B cell (primary cell): ENCODE data around the gene PFN1. TPM values are rescaled to one million over a fixed set of nuclear protein-coding genes. Genes with fewer than 3 reads are reported as not detected.

Experiments used
- ATAC-seq: fragments of 200-7000 bp; cut with Tn5 transposase; one replicate; pipeline ENCODE4 v1.10.0; 2021; ENCODE audit warnings: low read depth, mild to moderate bottlenecking, moderate number of reproducible peaks, moderate library complexity
- CTCF ChIA-PET: fragments of 350-600 bp; sonication (Branson Sonifier 250); formaldehyde crosslinking; loops from one replicate; lab custom pipeline; 2021; ENCODE audit warnings: antibody characterized with exemption, inconsistent platforms; lab: Charles Lee
- POLR2A ChIA-PET: fragments of 350-600 bp; sonication (Branson Sonifier 250); formaldehyde crosslinking; loops from one replicate; lab custom pipeline; 2021; ENCODE audit warnings: antibody characterized with exemption; lab: Charles Lee
- DNase-seq: peaks from one replicate; pipeline ENCODE4 v3.0.0; 2013
- H2AFZ ChIP-seq: 2 replicates; pipeline ENCODE4 v1.6.1; 2012; ENCODE audit warnings: mild to moderate bottlenecking, low read depth, low read length; ENCODE audit not compliant: insufficient read depth, poor library complexity, severe bottlenecking
- H3K27ac ChIP-seq, 2 donors: 1 replicate in 1 of 2; 2 replicates in 1 of 2; pipeline ENCODE4 v1.5.1; 2012 to 2013; ENCODE audit warnings: low read length in 2 of 2, mild to moderate bottlenecking in 2 of 2, moderate library complexity in 1 of 2
- H3K27me3 ChIP-seq, 4 experiments: fragments of 200-600 bp in 1 of 4; sonication (generic) in 1 of 4; replicated peaks in 1 of 4; 1 replicate in 2 of 4; 2 replicates in 2 of 4; pipeline versions ENCODE4 v1.6.1 to v1.7.0; 2013 to 2016; ENCODE audit warnings: low read length in 3 of 4, mild to moderate bottlenecking in 2 of 4, mixed read lengths in 1 of 4, moderate library complexity in 1 of 4; ENCODE audit not compliant: insufficient read depth in 4 of 4, control insufficient read depth in 3 of 4; ENCODE audit errors: control extremely low read depth in 1 of 4
- H3K36me3 ChIP-seq, 2 experiments: replicated peaks in 1 of 2; 1 replicate in 1 of 2; 2 replicates in 1 of 2; pipeline versions ENCODE4 v1.6.1 to v1.7.1; 2013; ENCODE audit warnings: low read length in 1 of 2; ENCODE audit not compliant: insufficient read depth in 2 of 2, control insufficient read depth in 1 of 2; ENCODE audit errors: control extremely low read depth in 1 of 2, extremely low read depth in 1 of 2
- H3K4me1 ChIP-seq, 2 donors: fragments of 200-600 bp in 1 of 2; sonication (generic) in 1 of 2; 1 replicate in 1 of 2; 2 replicates in 1 of 2; pipeline versions ENCODE4 v1.5.1 to v1.6.1; 2013 to 2017; ENCODE audit warnings: low read length in 2 of 2; ENCODE audit not compliant: control insufficient read depth in 2 of 2, insufficient read depth in 2 of 2
- H3K4me2 ChIP-seq: replicated peaks from 2 replicates; pipeline ENCODE3; 2012; ENCODE audit warnings: mild to moderate bottlenecking, low read depth, low read length; ENCODE audit not compliant: poor library complexity, severe bottlenecking
- H3K4me3 ChIP-seq, 5 experiments: fragments of 200-600 bp in 1 of 5; sonication (generic) in 1 of 5; 1 replicate in 3 of 5; 2 replicates in 2 of 5; pipeline versions ENCODE4 v1.5.1 to v1.7.0; 2011 to 2016; ENCODE audit warnings: low read length in 4 of 5, mild to moderate bottlenecking in 4 of 5, low read depth in 2 of 5, control low read depth in 1 of 5, moderate library complexity in 1 of 5; ENCODE audit not compliant: insufficient read depth in 1 of 5; ENCODE audit errors: control extremely low read depth in 1 of 5, extremely low read depth in 1 of 5
- H3K79me2 ChIP-seq: fragments of 200-600 bp; sonication (generic); one replicate; pipeline ENCODE4 v1.6.0; 2016; ENCODE audit warnings: low read length; ENCODE audit not compliant: control insufficient read depth, insufficient read depth
- H3K9ac ChIP-seq: fragments of 200-600 bp; sonication (generic); 2 replicates; pipeline ENCODE4 v1.6.1; 2017; ENCODE audit warnings: mild to moderate bottlenecking, low read length, moderate library complexity
- H3K9me3 ChIP-seq, 3 donors: one replicate each; pipeline versions ENCODE4 v1.6.1 to v1.7.1; 2013; ENCODE audit warnings: low read length in 2 of 3; ENCODE audit not compliant: control insufficient read depth in 2 of 3, insufficient read depth in 1 of 3; ENCODE audit errors: control extremely low read depth in 1 of 3
- H4K20me1 ChIP-seq: 2 replicates; pipeline ENCODE4 v1.6.0; 2012; ENCODE audit warnings: mild to moderate bottlenecking, low read length; ENCODE audit not compliant: insufficient read depth, control insufficient read depth, poor library complexity, severe bottlenecking
- H3K27ac Mint-ChIP-seq: one replicate; pipeline ENCODE4 v1.8.0; 2021; ENCODE audit warnings: mixed read lengths
- H3K27me3 Mint-ChIP-seq: one replicate; pipeline ENCODE4 v1.8.0; 2021; ENCODE audit warnings: mixed read lengths
- H3K4me1 Mint-ChIP-seq: one replicate; pipeline ENCODE4 v1.8.0; 2021; ENCODE audit warnings: mixed read lengths
- H3K4me3 Mint-ChIP-seq: one replicate; pipeline ENCODE4 v1.8.0; 2021; ENCODE audit warnings: mixed read lengths
- H3K9me3 Mint-ChIP-seq: one replicate; pipeline ENCODE4 v1.8.0; 2022; ENCODE audit warnings: mixed read lengths; ENCODE audit not compliant: insufficient read depth
- CTCF ChIP-seq: fragments of 200-600 bp; IDR thresholded peaks from one replicate; pipeline ENCODE4 v1.8.0; 2022; ENCODE audit warnings: antibody characterized with exemption, mild to moderate bottlenecking
- EZH2 ChIP-seq: IDR thresholded peaks from 2 replicates; pipeline ENCODE4 v1.6.1; 2012; ENCODE audit warnings: borderline replicate concordance, low read depth, mild to moderate bottlenecking, moderate library complexity, low read length; ENCODE audit not compliant: insufficient read depth, poor library complexity, severe bottlenecking
- WGBS: methylation state at CpG from one replicate; pipeline ENCODE4 v1.1.5; 2013; ENCODE audit warnings: missing lambda C conversion rate; ENCODE audit not compliant: insufficient coverage; 5-methylcytosine and 5-hydroxymethylcytosine counted together
- intact Hi-C: fragments of 100-400 bp; cut with micrococcal nuclease; formaldehyde crosslinking; loops from one replicate; pipeline ENCODE4 v1.10.0; 2022
- polyA plus RNA-seq: library from polyadenylated mRNA; depleted of rRNA; stranded (reverse); fragments of >200 nt; gene quantifications from 2 replicates; pipeline ENCODE4 v1.2.3, GENCODE V29; 2012
- total RNA-seq, 2 donors: library from RNA; stranded (reverse); fragments of 120-200 nt in 1 of 2; gene quantifications; 1 replicate in 1 of 2; 2 replicates in 1 of 2; pipeline versions ENCODE4 v1.2.3 to v1.2.4, GENCODE V29; 2013 to 2022

PFN1 gene
- total and polyA plus RNA-seq, 2 donors (not counting 1 experiment from before 2014, with no cell fraction given) = 330 to 609 TPM

- DNase-seq (peak; percentile 97), ATAC-seq (peak; percentile 83)
- Mint-ChIP-seq H3K27me3 (peaks cover 4% of the 10 kb centered on the region), H3K27ac (peak within 1 kb of the TSS; percentile 93), H3K9me3 (no peaks in the 10 kb centered on the region), H3K4me1 (peaks cover 48% of the 10 kb centered on the region), H3K4me3 (peak within 1 kb of the TSS; percentile 93)
- ChIA-PET CTCF (interaction anchor here (0.7 to 4.0 kb wide), 9 partner anchors 10 to 190 kb away, joined by 3 to 15 read pairs (median 4); partner anchors contain the start of gene SPAG7), POLR2A (interaction anchor here (0.6 to 2.1 kb wide), 6 partner anchors 11 to 547 kb away, joined by 3 to 9 read pairs (median 4); partner anchors contain the start of genes RNF167, SLC25A11 and SPAG7)
- Histone ChIP-seq H3K4me1 (peaks cover 45 to 53% of the 10 kb centered on the region in 2 donors), H3K4me3 (peak within 1 kb of the TSS; percentile 32 to 73 (median 66)), H3K4me2 (peak within 1 kb of the TSS; percentile 98), H3K27me3 (peaks cover 0 to 27% (median 10%) of the 10 kb centered on the region in 4 experiments), H4K20me1 (no peaks in the 10 kb centered on the region), H3K9ac (peak within 1 kb of the TSS; percentile 68), H3K9me3 (peaks cover 0 to 25% (median 0%) of the 10 kb centered on the region in 3 donors), H3K79me2 (no peaks in the 10 kb centered on the region), H3K36me3 (peaks cover 0 to 24% of the 10 kb centered on the region in 2 experiments), H3K27ac (peak within 1 kb of the TSS in 1 of 2 donors; percentile 55), H2AFZ (peak within 1 kb of the TSS; percentile 69)
- intact Hi-C loops = loop anchor here (1.0 to 5.0 kb wide), 4 partner anchors 68 to 332 kb away; partner anchors contain the start of genes PLD2, SPAG7 and ZFP3
- TF ChIP-seq CTCF (peak; percentile 14), EZH2 (no peak)
- 12% methylated on average over 60 of the region's 60 CpGs for WGBS
Observed at GRCh38 chr17:4899341-4900230, 48.7 kb downstream of the PFN1 start, which contains the start of gene C17orf107. Gene C17orf107 (plus strand): TSS chr17:4899536. CDS start chr17:4899763, 227 bp downstream.
